KOPT-K1 (cell line): ENCODE results near the gene PIP.
"Not testable (repeated sequence)": the region's sequence is repeated elsewhere in the genome, so short reads cannot be mapped to it uniquely, and the experiment has no call there.

Source experiments
- H3K27ac ChIP-seq: fragments of 200-600 bp; sonication (generic); 2 replicates; pipeline ENCODE4 v1.5.1; 2016; ENCODE audit warnings: antibody characterized with exemption, mild to moderate bottlenecking, low read depth, low read length; ENCODE audit not compliant: poor library complexity, severe bottlenecking
- H3K36me3 ChIP-seq: fragments of 200-600 bp; sonication (generic); 2 replicates; pipeline ENCODE4 v1.5.1; 2017; ENCODE audit warnings: antibody characterized with exemption, mild to moderate bottlenecking, low read length, moderate library complexity; ENCODE audit not compliant: insufficient read depth
- H3K9me3 ChIP-seq: fragments of 200-600 bp; sonication (generic); 2 replicates; pipeline ENCODE4 v1.5.1; 2017; ENCODE audit warnings: antibody characterized with exemption, low read length, mild to moderate bottlenecking; ENCODE audit not compliant: insufficient read depth, poor library complexity, severe bottlenecking

The PIP gene

GRCh38 chr7:143148050-143148449 lies 16.2 kb downstream of the PIP start:
- no peaks in the 10 kb centered on the region for H3K36me3 ChIP-seq
- H3K27ac ChIP-seq, result no peak overlapping the region
- H3K9me3 ChIP-seq, result no peaks in the 10 kb centered on the region

GRCh38 chr7:143148651-143149050 lies 16.8 kb downstream of the PIP start:
- no peaks in the 10 kb centered on the region for H3K9me3 ChIP-seq
- no peaks in the 10 kb centered on the region for H3K36me3 ChIP-seq
- no peak overlapping the region for H3K27ac ChIP-seq

- not testable (repeated sequence) for H3K27ac ChIP-seq, H3K36me3 ChIP-seq, H3K9me3 ChIP-seq
Measured at GRCh38 chr7:143150696-143151095, 18.8 kb downstream of the PIP start.

GRCh38 chr7:143158617-143159016 lies 26.7 kb downstream of the PIP start:
- not testable (repeated sequence) for H3K27ac ChIP-seq, H3K9me3 ChIP-seq

DNA sequence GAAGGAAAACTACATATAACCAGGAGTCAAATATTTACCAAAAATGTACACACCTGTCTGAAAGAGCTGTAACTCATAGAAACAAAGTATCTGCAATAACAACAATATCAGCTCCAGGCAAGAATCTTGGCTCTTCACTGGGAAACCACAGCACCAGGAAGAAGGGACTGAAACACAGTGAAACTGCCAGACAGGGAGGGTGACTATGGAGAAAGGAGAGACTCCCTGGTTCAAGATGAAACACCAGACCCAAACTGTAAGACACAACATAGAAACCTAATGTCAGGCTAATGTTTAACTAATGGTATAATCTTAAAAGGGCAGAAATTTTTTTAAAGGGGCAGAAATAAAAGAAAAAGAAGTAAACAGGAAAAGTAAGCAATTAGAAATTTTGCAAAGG lies 39.8 kb downstream of the PIP start:
- Histone ChIP-seq H3K27ac (no peak overlapping the region), H3K9me3 (peaks cover 3% of the 10 kb centered on the region)

More at GRCh38 chr7:143158617-143159016, 26.7 kb downstream of the PIP start:
- H3K36me3 ChIP-seq, result not testable (repeated sequence)

GRCh38 chr7:143172354-143172753 lies 40.5 kb downstream of the PIP start:
- H3K9me3 ChIP-seq, result peaks cover 4% of the 10 kb centered on the region
- no peak overlapping the region for H3K27ac ChIP-seq

More for the DNA sequence above, 39.8 kb downstream of the PIP start:
- no peaks in the 10 kb centered on the region for H3K36me3 ChIP-seq

GRCh38 chr7:143176128-143176527 lies 44.3 kb downstream of the PIP start:
- Histone ChIP-seq H3K36me3 (no peaks in the 10 kb centered on the region), H3K9me3 (peaks cover 13% of the 10 kb centered on the region), H3K27ac (no peak overlapping the region)

More at GRCh38 chr7:143172354-143172753, 40.5 kb downstream of the PIP start:
- no peaks in the 10 kb centered on the region for H3K36me3 ChIP-seq

DNA sequence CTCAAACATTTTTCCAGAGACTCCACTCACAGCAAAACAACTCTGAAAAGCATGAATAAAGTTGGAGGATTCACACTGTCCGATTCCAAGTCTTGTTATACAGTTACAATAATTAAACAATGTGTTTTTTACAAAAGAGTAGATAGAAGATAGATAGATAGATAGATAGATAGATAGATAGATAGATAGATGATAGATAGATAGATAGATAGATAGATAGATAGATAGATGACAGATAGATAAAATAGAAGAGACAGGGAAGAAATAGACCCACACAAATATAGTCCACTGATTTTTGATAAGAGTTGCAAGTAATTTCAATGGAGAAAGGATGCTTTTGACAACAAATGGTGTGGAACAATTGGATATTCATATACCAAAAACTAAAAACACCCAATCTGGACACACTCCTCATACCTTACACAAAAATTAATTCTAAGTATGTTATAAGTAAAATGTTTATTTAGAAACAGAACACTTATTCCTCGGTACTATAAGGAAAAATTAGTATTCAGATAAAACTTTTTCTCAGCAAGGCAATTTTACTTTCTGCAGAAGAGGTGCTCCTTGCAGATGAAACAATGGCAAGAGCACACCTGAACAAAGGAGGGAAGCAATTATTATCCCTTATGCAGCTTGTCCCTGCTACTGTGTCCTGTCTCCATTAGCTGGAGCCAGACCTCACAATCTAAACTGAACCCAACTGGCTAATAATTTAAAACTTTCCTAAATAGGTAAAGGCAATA lies 45.7 kb downstream of the PIP start:
- Histone ChIP-seq H3K36me3 (no peaks in the 10 kb centered on the region), H3K9me3 (peaks cover 13% of the 10 kb centered on the region), H3K27ac (no peak overlapping the region)

GRCh38 chr7:143180771-143181170 lies 48.9 kb downstream of the PIP start:
- H3K27ac ChIP-seq, H3K36me3 ChIP-seq: not testable (repeated sequence)
- peaks cover 13% of the 10 kb centered on the region for H3K9me3 ChIP-seq

- H3K36me3 ChIP-seq, result no peaks in the 10 kb centered on the region
- H3K9me3 ChIP-seq, result peaks cover 10% of the 10 kb centered on the region
- H3K27ac ChIP-seq, result no peak overlapping the region
Measured at GRCh38 chr7:143181349-143181748, 49.5 kb downstream of the PIP start.

GRCh38 chr7:143183024-143183423 lies 51.1 kb downstream of the PIP start, which contains the start of gene TAS2R39:
Gene TAS2R39 (plus strand): TSS chr7:143183419. CDS start chr7:143183419, 0 bp downstream.
- Histone ChIP-seq H3K9me3 (peaks cover 2% of the 10 kb centered on the region), H3K36me3 (no peaks in the 10 kb centered on the region), H3K27ac (no peak within 1 kb of the TSS)

- Histone ChIP-seq H3K9me3 (peaks cover 5% of the 10 kb centered on the region), H3K36me3 (no peaks in the 10 kb centered on the region), H3K27ac (no peak overlapping the region)
Measured at GRCh38 chr7:143185551-143185950, 53.7 kb downstream of the PIP start.

DNA sequence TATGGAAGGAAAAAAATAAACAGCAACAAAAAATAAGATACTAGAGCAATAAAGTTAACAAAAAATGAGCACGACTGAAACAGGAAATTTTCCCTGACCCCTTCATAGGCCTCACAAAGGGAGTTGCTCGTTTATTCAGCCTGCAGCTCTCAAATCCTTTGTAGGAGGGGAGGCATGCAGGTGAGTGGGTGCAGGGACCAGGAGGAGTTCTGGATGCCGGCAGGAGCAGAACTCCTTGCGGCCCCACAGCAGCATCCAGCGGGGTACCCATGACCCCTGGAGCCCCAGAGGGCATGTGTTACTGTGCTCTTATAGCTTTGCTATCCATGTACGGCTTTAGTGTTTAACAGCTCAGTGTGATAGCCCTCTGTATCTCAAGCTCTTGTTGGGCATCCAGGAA lies 57.1 kb downstream of the PIP start:
- Histone ChIP-seq H3K27ac (no peak overlapping the region), H3K9me3 (peaks cover 5% of the 10 kb centered on the region), H3K36me3 (no peaks in the 10 kb centered on the region)
